ENCODE data around the gene GIMAP2. TPM values are rescaled to one million over a fixed set of nuclear protein-coding genes. Genes with fewer than 3 reads are reported as not detected.

GIMAP2 gene
- 0.55 and 1.1 TPM in 2 replicates for total RNA-seq

GRCh38 chr7:150685219-150686029, at the start of gene GIMAP2:
TSS of gene GIMAP2 (plus strand) at chr7:150685706. CDS start at chr7:150687060, 1,354 bp downstream.

GRCh38 chr7:150716368-150716767, 30.9 kb downstream of the GIMAP2 start, which contains the start of gene GIMAP1:
TSS of gene GIMAP1 (plus strand) at chr7:150716613. CDS start at chr7:150719048, 2,435 bp downstream.

GRCh38 chr7:150737265-150738055, 52.0 kb downstream of the GIMAP2 start, which contains the start of gene GIMAP5:
TSS of gene GIMAP5 (plus strand) at chr7:150737418. CDS start at chr7:150740885, 3,467 bp downstream.

Other genes with a start within 250 kb of the GIMAP2 start
- gene GIMAP8, start 235.1 kb upstream of the GIMAP2 start, total RNA-seq = 0.09 TPM in 1 of 2 replicates, not detected in the other
- gene GIMAP7, start 170.8 kb upstream of the GIMAP2 start, total RNA-seq = 0.09 TPM in 1 of 2 replicates, not detected in the other
- gene GIMAP4, start 118.3 kb upstream of the GIMAP2 start, total RNA-seq = 0.28 TPM in 1 of 2 replicates, not detected in the other
- 0.14 and 0.18 TPM in 2 replicates for gene GIMAP6, start 53.3 kb upstream of the GIMAP2 start, total RNA-seq
- gene GIMAP1, start 30.9 kb downstream of the GIMAP2 start, total RNA-seq = under 0.01 TPM in 2 replicates
- 0.09 and 0.14 TPM in 2 replicates for gene GIMAP5, start 51.7 kb downstream of the GIMAP2 start, total RNA-seq
- 3.8 and 156 TPM in 2 replicates for gene TMEM176B, start 114.7 kb downstream of the GIMAP2 start, total RNA-seq
- gene TMEM176A, start 115.1 kb downstream of the GIMAP2 start, total RNA-seq = 1.1 and 70.8 TPM in 2 replicates
- gene AOC1, start 166.8 kb downstream of the GIMAP2 start, total RNA-seq = 0.14 TPM in 1 of 2 replicates, not detected in the other